ENCODE measurements around the gene FILIP1L.

GRCh38 chr3:100104442-100104798 lies 9.9 kb downstream of the FILIP1L start:
- no peak for TF ChIP-seq SIN3A (IDR thresholded peaks at IDR 0.05; ENCODE audit: borderline replicate concordance, insufficient read depth, low read length)
- TF ChIP-seq REST (IDR thresholded peaks at IDR 0.05; ENCODE audit: insufficient read depth in 1 of 2, low read depth in 2 of 2, low read length in 2 of 2) = no peak
- no peak for TF ChIP-seq TAF1 (IDR thresholded peaks at IDR 0.05; ENCODE audit: borderline replicate concordance, insufficient read depth, low read length)
- no peak for TF ChIP-seq POLR2AphosphoS5 (IDR thresholded peaks at IDR 0.05; ENCODE audit: low read depth, low read length)
- TF ChIP-seq FOXP2 (optimal IDR thresholded peaks at IDR 0.05; ENCODE audit: borderline replicate concordance, extremely low read depth, extremely low read length, insufficient read depth) = no peak
